GM06990 (cell line): ENCODE data around the gene ADARB2.

Experiments
- DNase-seq: peaks from one replicate; pipeline ENCODE4 v3.0.0-alpha.2; 2011; ENCODE audit not compliant: insufficient read length; ENCODE audit errors: extremely low read depth
- H3K27me3 ChIP-seq: replicated peaks from 2 replicates; pipeline ENCODE4 v1.6.0; 2011; ENCODE audit warnings: low read length; ENCODE audit not compliant: control insufficient read depth, insufficient read depth
- H3K36me3 ChIP-seq: 2 replicates; pipeline ENCODE4 v1.5.1; 2011; ENCODE audit warnings: low read length; ENCODE audit not compliant: control insufficient read depth, insufficient read depth
- H3K4me3 ChIP-seq: replicated peaks from 2 replicates; pipeline ENCODE4 v1.5.1; 2011; ENCODE audit warnings: low read depth, mild to moderate bottlenecking, control low read depth, low read length
- TF ChIP-seq, protein P1 (sequence below): IDR thresholded peaks from 2 replicates; pipeline ENCODE4 v1.5.1; 2011; ENCODE audit warnings: low read length, control low read depth, mild to moderate bottlenecking, inconsistent platforms; ENCODE audit not compliant: insufficient read depth, poor library complexity, severe bottlenecking

The ADARB2 gene

DNA sequence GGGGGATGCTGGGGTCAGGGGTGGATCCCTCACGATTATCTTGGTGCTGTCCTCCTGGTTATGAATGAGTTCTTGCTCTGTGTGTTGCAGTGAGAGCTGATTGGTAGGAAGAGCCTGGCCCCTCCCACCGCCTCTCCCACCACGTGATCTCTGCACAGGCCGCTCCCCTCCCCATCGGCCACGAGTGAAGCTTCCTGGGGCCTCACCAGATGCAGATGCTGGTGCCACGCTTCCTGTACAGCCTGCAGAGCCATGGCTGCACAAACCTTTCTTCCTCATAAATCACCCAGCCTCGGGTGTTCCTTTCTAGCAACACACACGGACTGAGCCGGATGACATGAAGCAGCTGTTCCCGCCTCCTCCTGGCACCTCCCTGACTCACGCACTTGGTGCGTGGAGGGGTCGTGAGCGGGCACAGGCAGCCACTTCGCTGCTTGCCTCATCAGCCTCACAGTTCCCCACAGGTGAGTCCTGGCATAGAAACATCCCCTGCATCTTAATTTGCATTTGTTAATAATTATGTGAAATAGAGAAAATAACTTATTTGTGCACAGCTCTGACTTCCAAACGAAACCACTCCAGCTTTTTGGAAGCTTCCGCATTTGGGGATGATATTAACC, 210.8 kb downstream of the ADARB2 start:
- TF ChIP-seq, protein P1, sequence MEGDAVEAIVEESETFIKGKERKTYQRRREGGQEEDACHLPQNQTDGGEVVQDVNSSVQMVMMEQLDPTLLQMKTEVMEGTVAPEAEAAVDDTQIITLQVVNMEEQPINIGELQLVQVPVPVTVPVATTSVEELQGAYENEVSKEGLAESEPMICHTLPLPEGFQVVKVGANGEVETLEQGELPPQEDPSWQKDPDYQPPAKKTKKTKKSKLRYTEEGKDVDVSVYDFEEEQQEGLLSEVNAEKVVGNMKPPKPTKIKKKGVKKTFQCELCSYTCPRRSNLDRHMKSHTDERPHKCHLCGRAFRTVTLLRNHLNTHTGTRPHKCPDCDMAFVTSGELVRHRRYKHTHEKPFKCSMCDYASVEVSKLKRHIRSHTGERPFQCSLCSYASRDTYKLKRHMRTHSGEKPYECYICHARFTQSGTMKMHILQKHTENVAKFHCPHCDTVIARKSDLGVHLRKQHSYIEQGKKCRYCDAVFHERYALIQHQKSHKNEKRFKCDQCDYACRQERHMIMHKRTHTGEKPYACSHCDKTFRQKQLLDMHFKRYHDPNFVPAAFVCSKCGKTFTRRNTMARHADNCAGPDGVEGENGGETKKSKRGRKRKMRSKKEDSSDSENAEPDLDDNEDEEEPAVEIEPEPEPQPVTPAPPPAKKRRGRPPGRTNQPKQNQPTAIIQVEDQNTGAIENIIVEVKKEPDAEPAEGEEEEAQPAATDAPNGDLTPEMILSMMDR, result no peak
- DNase-seq, result no peak
- no peaks in the 10 kb centered on the region for H3K27me3 ChIP-seq
- H3K36me3 ChIP-seq, result peaks cover 2% of the 10 kb centered on the region; the same call in 1 of the 2 replicates
- no peak overlapping the region for H3K4me3 ChIP-seq

DNA sequence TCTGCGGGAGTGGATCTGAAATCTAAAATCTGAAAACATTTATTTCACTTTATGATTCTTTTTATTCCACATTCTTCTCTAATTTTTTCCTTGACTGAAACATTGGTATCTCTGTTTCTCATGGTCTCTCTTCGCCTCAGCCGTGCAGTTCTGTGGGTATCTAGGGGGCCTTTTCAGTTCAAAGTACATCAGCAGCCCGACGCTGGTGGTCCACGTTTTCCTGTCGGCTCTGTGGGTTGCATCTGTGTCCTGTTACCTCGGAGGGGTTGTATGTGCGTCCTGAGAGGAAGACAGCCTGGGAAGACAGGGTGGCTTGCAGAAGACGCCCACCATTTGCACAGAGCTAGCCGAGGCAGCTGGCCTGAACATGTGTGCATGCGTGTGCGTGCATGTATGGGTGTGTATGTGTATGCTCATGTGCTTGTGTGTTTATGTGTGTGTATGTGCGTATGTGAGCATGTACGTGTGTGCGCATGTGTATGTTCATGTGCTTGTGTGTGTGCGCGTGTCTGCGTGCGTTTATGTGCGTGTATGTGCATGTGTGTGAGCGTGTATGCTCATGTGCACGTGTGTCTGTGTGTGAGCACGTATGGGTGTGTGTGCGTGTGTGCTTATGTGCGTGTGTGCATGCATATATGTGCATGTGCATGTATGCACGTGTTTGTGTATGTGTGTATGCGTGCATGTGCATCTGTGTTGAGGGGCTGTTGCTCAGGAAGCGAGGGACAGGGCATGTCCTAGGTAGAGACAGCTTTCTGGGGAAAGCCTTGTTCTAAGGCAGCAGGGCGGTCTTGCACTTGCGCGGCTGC, 211.8 kb downstream of the ADARB2 start:
- Histone ChIP-seq H3K4me3 (no peak overlapping the region), H3K27me3 (no peaks in the 10 kb centered on the region), H3K36me3 (peaks cover 2% of the 10 kb centered on the region; the same call in 1 of the 2 replicates)
- TF ChIP-seq, protein P1, result no peak
- no peak for DNase-seq

DNA sequence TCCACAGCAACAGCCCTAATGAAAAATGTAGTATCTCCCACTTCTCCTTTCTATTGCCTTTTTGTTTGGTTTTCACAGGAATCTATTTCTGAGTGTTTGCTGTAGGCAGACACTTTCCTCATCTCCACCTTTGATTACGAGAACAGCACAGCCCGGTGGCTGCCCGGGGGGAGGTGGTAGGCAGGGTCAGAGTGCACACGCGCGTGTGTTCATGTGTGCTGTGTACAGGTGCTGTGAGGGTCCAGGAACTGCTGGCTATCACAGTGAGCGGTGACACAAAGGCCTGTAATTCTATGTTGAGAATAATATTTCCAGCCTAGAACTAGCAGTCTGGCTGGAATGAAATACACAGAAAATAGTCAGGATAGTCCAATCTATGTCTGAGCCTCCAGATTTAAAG, 212.8 kb downstream of the ADARB2 start:
- peaks cover 2% of the 10 kb centered on the region; the same call in 1 of the 2 replicates for H3K36me3 ChIP-seq
- no peaks in the 10 kb centered on the region for H3K27me3 ChIP-seq
- DNase-seq, result no peak
- no peak overlapping the region for H3K4me3 ChIP-seq
- TF ChIP-seq, protein P1, result no peak

DNA sequence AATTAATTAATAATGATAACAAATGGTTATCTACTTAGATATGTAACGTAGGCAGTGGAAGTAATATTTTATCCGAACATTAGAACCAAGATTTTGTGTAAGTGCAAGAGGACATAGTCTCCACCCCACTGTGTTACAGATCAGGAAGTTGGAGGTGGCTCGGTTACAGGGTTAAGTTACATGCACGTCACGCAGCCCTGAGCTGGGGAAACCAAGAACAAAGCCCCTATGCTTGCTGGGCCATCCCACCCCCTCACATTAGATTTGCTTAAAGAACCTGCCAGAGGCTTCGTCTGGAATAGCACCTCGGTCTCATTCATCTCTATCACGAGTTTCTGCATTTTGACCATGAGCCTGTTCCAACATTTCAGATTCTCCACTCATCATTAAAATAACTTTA, 214.1 kb downstream of the ADARB2 start:
- Histone ChIP-seq H3K36me3 (peaks cover 2% of the 10 kb centered on the region; the same call in 1 of the 2 replicates), H3K27me3 (no peaks in the 10 kb centered on the region), H3K4me3 (no peak overlapping the region)
- TF ChIP-seq, protein P1, result no peak
- no peak for DNase-seq

DNA sequence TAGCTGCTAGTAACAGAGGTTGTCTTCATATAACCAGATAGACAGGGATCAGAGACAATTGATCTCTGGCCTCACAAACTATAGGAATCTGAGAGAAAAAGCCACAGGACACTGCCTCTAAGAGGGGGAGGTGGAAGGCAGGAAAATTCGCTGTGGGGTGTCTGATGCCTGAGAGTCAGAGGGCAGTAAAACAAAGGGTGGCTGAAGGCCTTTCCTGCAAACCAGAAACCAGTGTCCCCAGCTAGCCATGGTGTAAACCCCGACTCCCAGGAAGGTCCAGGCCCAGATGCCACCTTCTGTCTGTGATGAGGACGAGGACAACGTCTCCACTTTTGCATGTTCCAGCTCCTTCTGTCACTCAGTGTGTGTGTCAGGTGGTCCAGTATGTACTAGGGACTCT, 215.1 kb downstream of the ADARB2 start:
- Histone ChIP-seq H3K27me3 (no peaks in the 10 kb centered on the region), H3K4me3 (no peak overlapping the region), H3K36me3 (peaks cover 2% of the 10 kb centered on the region; the same call in 1 of the 2 replicates)
- no peak for DNase-seq
- TF ChIP-seq, protein P1, result no peak
